Posterior cingulate gyrus (tissue), 11 donors: ENCODE measurements around the gene KRTAP10-2.
"Not testable (repeated sequence)": the region's sequence is repeated elsewhere in the genome, so short reads cannot be mapped to it uniquely, and the experiment has no call there.

ENCODE experiments used
- DNase-seq, 10 donors: peaks; one replicate each; pipeline versions ENCODE4 v3.0.0 to v3.0.0-alpha.2; 2020 to 2021; ENCODE audit warnings: mixed read lengths in 3 of 10
- intact Hi-C: fragments of 100-400 bp; cut with DNase I; formaldehyde crosslinking; loops from one replicate; pipeline ENCODE4 v1.15.1; 2023

Gene KRTAP10-2

DNA sequence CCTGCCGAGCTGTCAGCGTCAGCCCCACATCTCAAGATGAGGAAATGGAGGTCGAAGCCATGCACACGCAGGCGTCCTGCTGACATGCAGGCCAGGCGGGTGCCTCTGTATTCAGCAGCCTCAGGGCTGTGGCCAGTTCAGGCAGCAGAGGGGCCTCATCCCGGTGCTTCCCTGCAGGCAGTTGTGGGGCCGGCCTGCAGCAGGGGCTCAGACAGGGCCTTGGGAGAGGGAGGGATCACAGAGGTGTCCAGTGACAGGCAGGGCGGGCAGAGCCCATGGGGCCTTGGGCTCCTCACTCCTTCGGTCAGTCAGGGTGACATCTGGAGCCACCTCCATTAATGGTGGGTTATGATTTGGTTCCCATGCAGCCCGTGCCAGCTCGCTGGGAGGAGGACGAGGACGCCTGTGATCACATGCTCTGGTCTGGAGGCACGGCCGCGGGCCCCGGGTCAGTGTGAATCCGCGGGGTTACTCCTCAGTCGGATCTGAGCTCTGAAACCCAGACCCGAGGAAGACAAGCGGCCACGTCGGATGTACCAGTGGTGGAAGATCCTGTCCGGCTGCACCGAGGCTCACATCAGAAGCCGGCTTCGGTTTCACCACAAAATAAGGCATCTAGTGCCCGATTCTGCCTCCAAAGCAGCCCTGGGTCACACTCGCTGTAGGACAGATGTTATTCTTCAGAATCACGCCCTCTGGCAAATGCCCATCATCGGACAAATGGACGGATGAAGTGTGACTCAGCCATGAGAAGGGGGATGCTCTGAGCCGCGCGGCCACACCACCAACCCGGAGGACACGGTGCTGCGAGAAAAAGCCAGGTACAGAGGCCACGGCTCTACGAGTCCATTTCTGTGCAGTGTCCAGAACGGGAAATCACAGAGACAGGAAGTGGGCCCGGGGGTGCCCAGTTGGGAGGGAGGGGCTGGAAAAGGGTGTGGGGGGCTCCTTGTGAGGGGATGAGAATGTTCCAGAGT is 44.7 kb downstream of the KRTAP10-2 start:
- DNase-seq = peak in 4 of 10 donors; percentile 9 to 83 (median 54)
- intact Hi-C loops = no loop called here

DNA sequence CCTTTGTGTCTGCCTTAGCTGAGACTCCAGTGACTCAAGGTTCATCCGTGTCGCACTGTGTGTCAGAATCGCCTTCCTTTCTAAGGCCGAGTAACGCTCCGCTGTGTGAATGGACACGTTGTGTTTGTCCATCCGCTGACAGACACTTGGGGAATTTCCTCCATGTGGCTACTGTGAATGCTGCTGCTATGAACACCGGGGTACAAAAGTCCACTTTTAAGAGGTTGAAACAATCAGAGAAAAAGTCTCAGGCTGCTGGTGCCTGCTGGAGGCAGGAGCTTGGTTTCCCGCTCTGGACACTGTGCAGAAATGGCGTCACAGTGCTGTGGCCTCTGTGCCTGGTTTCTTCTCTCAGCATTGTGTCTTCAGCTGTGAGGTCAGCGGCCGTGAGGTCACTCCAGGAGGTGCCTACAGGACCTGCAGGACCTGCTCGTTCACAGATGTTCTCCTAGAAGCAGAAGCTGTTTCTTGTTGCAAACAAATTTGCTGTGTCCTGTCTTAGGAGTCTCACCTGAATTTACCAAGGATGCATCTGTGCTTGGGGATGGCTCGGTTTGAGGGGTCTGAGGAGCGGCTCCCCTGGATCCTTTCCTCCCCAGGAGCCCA is 45.5 kb downstream of the KRTAP10-2 start:
- DNase-seq = peak in 4 of 10 donors; percentile 19 to 58 (median 34)
- intact Hi-C loops = no loop called here

DNA sequence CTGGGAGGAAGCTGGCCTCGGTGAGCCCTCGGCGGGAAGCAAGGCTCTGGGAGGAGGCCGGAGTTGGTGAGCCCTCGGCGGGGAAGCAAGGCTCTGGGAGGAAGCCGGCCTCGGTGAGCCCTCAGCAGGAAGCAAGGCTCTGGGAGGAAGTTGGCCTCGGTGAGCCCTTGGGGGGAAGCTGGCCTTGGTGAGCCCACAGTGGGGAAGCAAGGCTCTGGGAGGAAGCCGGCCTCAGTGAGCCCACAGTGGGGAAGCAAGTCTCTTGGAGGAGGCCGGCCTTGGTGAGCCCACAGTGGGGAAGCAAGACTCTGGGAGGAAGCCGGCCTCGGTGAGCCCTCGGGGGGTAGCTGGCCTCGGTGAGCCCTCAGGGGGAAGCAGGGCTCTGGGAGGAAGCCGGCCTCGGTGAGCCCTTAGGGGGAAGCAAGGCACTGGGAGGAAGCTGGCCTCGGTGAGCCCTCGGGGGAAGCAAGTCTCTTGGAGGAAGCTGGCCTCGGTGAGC is 47.4 kb downstream of the KRTAP10-2 start:
- intact Hi-C loops = no loop called here
- peak in 4 of 10 donors; percentile 8 to 71 (median 64) for DNase-seq

DNA sequence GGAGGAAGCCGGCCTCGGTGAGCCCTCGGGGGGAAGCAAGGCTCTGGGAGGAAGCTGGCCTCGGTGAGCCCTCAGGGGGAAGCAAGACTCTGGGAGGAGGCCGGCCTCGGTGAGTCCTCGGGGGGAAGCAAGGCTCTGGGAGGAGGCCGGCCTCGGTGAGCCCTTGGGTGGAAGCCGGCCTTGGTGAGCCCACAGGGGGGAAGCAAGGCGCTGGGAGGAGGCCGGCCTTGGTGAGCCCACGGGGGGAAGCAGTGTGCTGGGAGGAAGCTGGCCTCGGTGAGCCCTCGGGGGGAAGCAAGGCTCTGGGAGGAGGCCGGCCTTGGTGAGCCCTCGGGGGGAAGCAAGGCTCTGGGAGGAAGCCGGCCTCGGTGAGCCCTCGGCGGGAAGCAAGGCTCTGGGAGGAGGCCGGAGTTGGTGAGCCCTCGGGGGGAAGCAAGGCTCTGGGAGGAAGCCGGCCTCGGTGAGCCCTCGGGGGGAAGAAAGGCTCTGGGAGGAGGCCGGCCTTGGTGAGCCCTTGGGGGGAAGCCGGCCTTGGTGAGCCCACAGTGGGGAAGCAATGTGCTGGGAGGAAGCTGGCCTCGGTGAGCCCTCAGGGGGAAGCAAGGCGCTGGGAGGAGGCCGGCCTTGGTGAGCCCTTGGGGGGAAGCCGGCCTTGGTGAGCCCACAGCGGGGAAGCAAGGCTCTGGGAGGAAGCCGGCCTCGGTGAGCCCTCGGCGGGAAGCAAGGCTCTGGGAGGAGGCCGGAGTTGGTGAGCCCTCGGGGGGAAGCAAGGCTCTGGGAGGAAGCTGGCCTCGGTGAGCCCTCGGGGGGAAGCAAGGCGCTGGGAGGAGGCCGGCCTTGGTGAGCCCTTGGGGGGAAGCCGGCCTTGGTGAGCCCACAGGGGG is 48.1 kb downstream of the KRTAP10-2 start:
- peak in 3 of 10 donors; percentile 4 to 74 (median 51) for DNase-seq
- intact Hi-C loops = not testable (repeated sequence)

DNA sequence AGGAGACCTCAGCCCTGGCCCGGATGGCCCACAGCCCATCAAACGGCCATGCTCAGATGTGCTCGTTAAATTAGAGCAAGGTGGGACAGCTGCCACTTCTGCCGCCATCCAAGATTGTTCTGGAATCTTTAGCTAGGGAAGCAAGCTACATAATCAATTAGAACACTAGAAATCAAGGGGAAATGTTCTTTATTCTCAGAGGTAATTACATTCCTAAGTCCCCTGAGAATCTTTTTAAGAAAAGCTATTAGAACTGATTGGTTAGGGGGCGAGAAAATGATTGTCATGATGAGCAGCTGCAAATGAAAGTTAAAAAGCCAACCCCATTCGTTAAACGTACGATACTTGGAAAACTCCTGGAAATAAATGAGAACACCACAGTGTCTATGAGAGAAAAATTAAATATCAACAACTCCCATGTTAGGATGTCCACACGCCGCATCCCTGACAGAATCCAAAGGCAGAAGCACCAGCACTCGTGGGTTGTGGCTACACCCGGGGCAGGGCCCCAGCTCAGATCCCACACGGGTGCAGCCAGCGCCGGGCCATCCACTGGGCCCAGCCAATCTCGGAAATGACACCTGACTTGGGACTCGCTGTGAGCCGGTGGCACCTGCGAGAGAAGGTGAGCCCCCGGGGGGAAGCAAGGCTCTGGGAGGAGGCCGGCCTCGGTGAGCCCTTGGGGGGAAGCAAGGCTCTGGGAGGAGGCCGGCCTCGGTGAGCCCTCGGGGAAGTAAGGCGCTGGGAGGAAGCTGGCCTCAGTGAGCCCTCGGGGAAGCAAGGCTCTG is 48.9 kb downstream of the KRTAP10-2 start:
- DNase-seq = peak in 4 of 10 donors; percentile 20 to 68 (median 44)
- intact Hi-C loops = no loop called here
